B cell (primary cell): ENCODE measurements around the gene PTRH1. TPM values are rescaled to one million over a fixed set of nuclear protein-coding genes. Genes with fewer than 3 reads are reported as not detected.

ENCODE experiments used
- ATAC-seq: fragments of 200-7000 bp; cut with Tn5 transposase; one replicate; pipeline ENCODE4 v1.10.0; 2021; ENCODE audit warnings: low read depth, mild to moderate bottlenecking, moderate number of reproducible peaks, moderate library complexity
- CTCF ChIA-PET: fragments of 350-600 bp; sonication (Branson Sonifier 250); formaldehyde crosslinking; loops from one replicate; lab custom pipeline; 2021; ENCODE audit warnings: antibody characterized with exemption, inconsistent platforms; lab: Charles Lee
- POLR2A ChIA-PET: fragments of 350-600 bp; sonication (Branson Sonifier 250); formaldehyde crosslinking; loops from one replicate; lab custom pipeline; 2021; ENCODE audit warnings: antibody characterized with exemption; lab: Charles Lee
- DNase-seq: peaks from one replicate; pipeline ENCODE4 v3.0.0; 2013
- H2AFZ ChIP-seq: 2 replicates; pipeline ENCODE4 v1.6.1; 2012; ENCODE audit warnings: mild to moderate bottlenecking, low read depth, low read length; ENCODE audit not compliant: insufficient read depth, poor library complexity, severe bottlenecking
- H3K27ac ChIP-seq, 2 donors: 1 replicate in 1 of 2; 2 replicates in 1 of 2; pipeline ENCODE4 v1.5.1; 2012 to 2013; ENCODE audit warnings: low read length in 2 of 2, mild to moderate bottlenecking in 2 of 2, moderate library complexity in 1 of 2
- H3K27me3 ChIP-seq, 4 experiments: fragments of 200-600 bp in 1 of 4; sonication (generic) in 1 of 4; replicated peaks in 1 of 4; 1 replicate in 2 of 4; 2 replicates in 2 of 4; pipeline versions ENCODE4 v1.6.1 to v1.7.0; 2013 to 2016; ENCODE audit warnings: low read length in 3 of 4, mild to moderate bottlenecking in 2 of 4, mixed read lengths in 1 of 4, moderate library complexity in 1 of 4; ENCODE audit not compliant: insufficient read depth in 4 of 4, control insufficient read depth in 3 of 4; ENCODE audit errors: control extremely low read depth in 1 of 4
- H3K36me3 ChIP-seq, 2 experiments: replicated peaks in 1 of 2; 1 replicate in 1 of 2; 2 replicates in 1 of 2; pipeline versions ENCODE4 v1.6.1 to v1.7.1; 2013; ENCODE audit warnings: low read length in 1 of 2; ENCODE audit not compliant: insufficient read depth in 2 of 2, control insufficient read depth in 1 of 2; ENCODE audit errors: control extremely low read depth in 1 of 2, extremely low read depth in 1 of 2
- H3K4me1 ChIP-seq, 2 donors: fragments of 200-600 bp in 1 of 2; sonication (generic) in 1 of 2; 1 replicate in 1 of 2; 2 replicates in 1 of 2; pipeline versions ENCODE4 v1.5.1 to v1.6.1; 2013 to 2017; ENCODE audit warnings: low read length in 2 of 2; ENCODE audit not compliant: control insufficient read depth in 2 of 2, insufficient read depth in 2 of 2
- H3K4me2 ChIP-seq: replicated peaks from 2 replicates; pipeline ENCODE3; 2012; ENCODE audit warnings: mild to moderate bottlenecking, low read depth, low read length; ENCODE audit not compliant: poor library complexity, severe bottlenecking
- H3K4me3 ChIP-seq, 5 experiments: fragments of 200-600 bp in 1 of 5; sonication (generic) in 1 of 5; 1 replicate in 3 of 5; 2 replicates in 2 of 5; pipeline versions ENCODE4 v1.5.1 to v1.7.0; 2011 to 2016; ENCODE audit warnings: low read length in 4 of 5, mild to moderate bottlenecking in 4 of 5, low read depth in 2 of 5, control low read depth in 1 of 5, moderate library complexity in 1 of 5; ENCODE audit not compliant: insufficient read depth in 1 of 5; ENCODE audit errors: control extremely low read depth in 1 of 5, extremely low read depth in 1 of 5
- H3K79me2 ChIP-seq: fragments of 200-600 bp; sonication (generic); one replicate; pipeline ENCODE4 v1.6.0; 2016; ENCODE audit warnings: low read length; ENCODE audit not compliant: control insufficient read depth, insufficient read depth
- H3K9ac ChIP-seq: fragments of 200-600 bp; sonication (generic); 2 replicates; pipeline ENCODE4 v1.6.1; 2017; ENCODE audit warnings: mild to moderate bottlenecking, low read length, moderate library complexity
- H3K9me3 ChIP-seq, 3 donors: one replicate each; pipeline versions ENCODE4 v1.6.1 to v1.7.1; 2013; ENCODE audit warnings: low read length in 2 of 3; ENCODE audit not compliant: control insufficient read depth in 2 of 3, insufficient read depth in 1 of 3; ENCODE audit errors: control extremely low read depth in 1 of 3
- H4K20me1 ChIP-seq: 2 replicates; pipeline ENCODE4 v1.6.0; 2012; ENCODE audit warnings: mild to moderate bottlenecking, low read length; ENCODE audit not compliant: insufficient read depth, control insufficient read depth, poor library complexity, severe bottlenecking
- H3K27ac Mint-ChIP-seq: one replicate; pipeline ENCODE4 v1.8.0; 2021; ENCODE audit warnings: mixed read lengths
- H3K27me3 Mint-ChIP-seq: one replicate; pipeline ENCODE4 v1.8.0; 2021; ENCODE audit warnings: mixed read lengths
- H3K4me1 Mint-ChIP-seq: one replicate; pipeline ENCODE4 v1.8.0; 2021; ENCODE audit warnings: mixed read lengths
- H3K4me3 Mint-ChIP-seq: one replicate; pipeline ENCODE4 v1.8.0; 2021; ENCODE audit warnings: mixed read lengths
- H3K9me3 Mint-ChIP-seq: one replicate; pipeline ENCODE4 v1.8.0; 2022; ENCODE audit warnings: mixed read lengths; ENCODE audit not compliant: insufficient read depth
- EZH2 ChIP-seq: IDR thresholded peaks from 2 replicates; pipeline ENCODE4 v1.6.1; 2012; ENCODE audit warnings: borderline replicate concordance, low read depth, mild to moderate bottlenecking, moderate library complexity, low read length; ENCODE audit not compliant: insufficient read depth, poor library complexity, severe bottlenecking
- WGBS: methylation state at CpG from one replicate; pipeline ENCODE4 v1.1.5; 2013; ENCODE audit warnings: missing lambda C conversion rate; ENCODE audit not compliant: insufficient coverage; 5-methylcytosine and 5-hydroxymethylcytosine counted together
- intact Hi-C: fragments of 100-400 bp; cut with micrococcal nuclease; formaldehyde crosslinking; loops from one replicate; pipeline ENCODE4 v1.10.0; 2022
- polyA plus RNA-seq: library from polyadenylated mRNA; depleted of rRNA; stranded (reverse); fragments of >200 nt; gene quantifications from 2 replicates; pipeline ENCODE4 v1.2.3, GENCODE V29; 2012
- total RNA-seq, 2 donors: library from RNA; stranded (reverse); fragments of 120-200 nt in 1 of 2; gene quantifications; 1 replicate in 1 of 2; 2 replicates in 1 of 2; pipeline versions ENCODE4 v1.2.3 to v1.2.4, GENCODE V29; 2013 to 2022
- TF ChIP-seq, protein P1 (sequence below): fragments of 200-600 bp; IDR thresholded peaks from one replicate; pipeline ENCODE4 v1.8.0; 2022; ENCODE audit warnings: antibody characterized with exemption, mild to moderate bottlenecking

PTRH1 gene
- total and polyA plus RNA-seq, 2 donors (not counting 1 experiment from before 2014, with no cell fraction given): 6.3 to 7.6 TPM

DNA sequence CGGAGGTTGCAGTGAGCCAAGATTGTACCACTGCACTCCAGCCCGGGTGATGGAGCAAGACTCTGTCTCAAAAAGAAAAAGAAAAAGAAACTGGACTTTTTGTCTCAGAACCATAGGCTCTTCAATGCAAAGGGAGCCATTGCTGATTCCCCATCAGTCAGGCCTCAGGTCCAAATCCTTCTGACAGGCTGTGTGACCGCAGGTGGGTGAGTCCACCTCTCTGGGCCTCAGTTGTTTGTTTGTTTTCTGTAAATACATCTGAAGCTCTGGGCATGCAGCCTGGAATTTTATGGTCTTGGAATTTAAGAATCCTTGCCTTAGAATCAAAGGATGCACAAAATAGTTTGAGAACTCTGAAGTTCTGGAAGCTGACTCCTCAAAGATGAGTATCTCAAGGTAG, 40.8 kb upstream of the PTRH1 start:
- Mint-ChIP-seq H3K4me3 (no peak overlapping the region), H3K4me1 (peaks cover 11% of the 10 kb centered on the region), H3K27me3 (no peaks in the 10 kb centered on the region), H3K27ac (no peak overlapping the region), H3K9me3 (no peaks in the 10 kb centered on the region)
- Histone ChIP-seq H3K27ac (no peak overlapping the region), H3K4me3 (no peak overlapping the region), H3K4me2 (no peak overlapping the region), H4K20me1 (peaks cover 95% of the 10 kb centered on the region), H3K79me2 (peaks cover 89% of the 10 kb centered on the region), H3K36me3 (peaks cover 0 to 57% of the 10 kb centered on the region in 2 experiments), H3K27me3 (no peaks in the 10 kb centered on the region), H3K4me1 (no peaks in the 10 kb centered on the region), H3K9me3 (no peaks in the 10 kb centered on the region), H2AFZ (no peak overlapping the region), H3K9ac (no peak overlapping the region)
- 100% methylated on average over 2 of the region's 3 CpGs for WGBS
- intact Hi-C loops: no loop called here
- TF ChIP-seq, protein P1, sequence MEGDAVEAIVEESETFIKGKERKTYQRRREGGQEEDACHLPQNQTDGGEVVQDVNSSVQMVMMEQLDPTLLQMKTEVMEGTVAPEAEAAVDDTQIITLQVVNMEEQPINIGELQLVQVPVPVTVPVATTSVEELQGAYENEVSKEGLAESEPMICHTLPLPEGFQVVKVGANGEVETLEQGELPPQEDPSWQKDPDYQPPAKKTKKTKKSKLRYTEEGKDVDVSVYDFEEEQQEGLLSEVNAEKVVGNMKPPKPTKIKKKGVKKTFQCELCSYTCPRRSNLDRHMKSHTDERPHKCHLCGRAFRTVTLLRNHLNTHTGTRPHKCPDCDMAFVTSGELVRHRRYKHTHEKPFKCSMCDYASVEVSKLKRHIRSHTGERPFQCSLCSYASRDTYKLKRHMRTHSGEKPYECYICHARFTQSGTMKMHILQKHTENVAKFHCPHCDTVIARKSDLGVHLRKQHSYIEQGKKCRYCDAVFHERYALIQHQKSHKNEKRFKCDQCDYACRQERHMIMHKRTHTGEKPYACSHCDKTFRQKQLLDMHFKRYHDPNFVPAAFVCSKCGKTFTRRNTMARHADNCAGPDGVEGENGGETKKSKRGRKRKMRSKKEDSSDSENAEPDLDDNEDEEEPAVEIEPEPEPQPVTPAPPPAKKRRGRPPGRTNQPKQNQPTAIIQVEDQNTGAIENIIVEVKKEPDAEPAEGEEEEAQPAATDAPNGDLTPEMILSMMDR: no peak
- TF ChIP-seq EZH2: no peak
- ChIA-PET POLR2A (interaction anchor here (0.7 kb wide), 2 partner anchors 12 to 23 kb away, joined by 3 to 9 read pairs; no protein-coding TSS in a partner anchor), CTCF (interaction anchor here (1.1 kb wide), 1 partner anchor 113 kb away, joined by 4 read pairs; no protein-coding TSS in a partner anchor)
- no peak for DNase-seq
- ATAC-seq: no peak

DNA sequence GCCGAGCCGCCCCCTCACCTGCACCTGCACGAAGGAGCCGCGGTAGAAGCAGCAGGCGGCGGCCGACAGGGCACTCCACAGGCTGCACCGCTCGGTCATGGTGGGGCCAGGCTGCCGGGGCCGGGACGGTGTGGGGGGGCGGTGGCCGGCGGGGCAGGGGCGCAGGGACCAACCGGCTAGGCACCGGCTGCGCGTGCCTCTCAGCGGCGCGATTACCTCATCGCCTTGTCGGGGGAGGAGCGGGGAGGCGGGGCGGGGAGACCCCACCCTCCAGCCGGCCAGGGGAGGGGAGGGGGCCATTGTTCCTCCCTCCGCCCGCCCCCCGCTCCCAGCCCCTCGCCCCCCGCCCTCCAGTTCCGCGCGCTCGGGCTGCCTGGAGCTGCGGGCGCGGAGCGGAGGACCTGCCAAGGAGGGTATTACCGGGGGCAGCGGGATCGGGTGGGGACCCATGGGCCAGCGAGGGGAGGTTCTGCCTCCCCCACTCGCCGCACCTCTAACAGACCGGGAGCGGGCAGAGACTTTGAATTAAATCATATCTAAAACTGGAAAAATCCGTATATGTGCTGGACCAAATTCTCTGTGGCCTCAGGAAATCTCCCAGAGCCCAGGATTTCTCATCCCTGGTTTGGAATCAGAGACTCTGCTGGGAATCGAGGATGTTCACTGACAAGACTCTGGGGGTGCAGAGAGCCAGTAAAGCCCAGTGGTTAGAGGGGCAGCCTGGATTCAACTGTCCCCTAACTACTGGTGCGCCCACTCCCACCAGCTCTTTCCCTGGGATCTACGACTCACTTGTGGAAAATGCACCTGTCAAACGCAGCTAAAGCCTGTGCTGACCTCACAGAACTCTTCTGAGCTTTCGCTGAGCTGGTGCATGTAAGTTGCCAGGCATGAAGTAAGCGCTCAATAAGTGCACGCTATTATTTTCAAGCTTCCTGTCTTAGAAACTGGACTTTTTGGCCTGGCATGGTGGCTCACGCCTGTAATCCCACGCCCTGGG, 39.9 kb upstream of the PTRH1 start:
- DNase-seq (no peak), ATAC-seq (no peak)
- no peak overlapping the region for H3K27ac Mint-ChIP-seq
- Histone ChIP-seq H3K27ac (no peak overlapping the region), H3K36me3 (peaks cover 2 to 57% of the 10 kb centered on the region in 2 experiments), H4K20me1 (peaks cover 95% of the 10 kb centered on the region), H3K27me3 (no peaks in the 10 kb centered on the region), H3K4me3 (no peak overlapping the region), H2AFZ (no peak overlapping the region), H3K79me2 (peaks cover 88% of the 10 kb centered on the region), H3K4me1 (no peaks in the 10 kb centered on the region), H3K9ac (no peak overlapping the region), H3K9me3 (no peaks in the 10 kb centered on the region), H3K4me2 (no peak overlapping the region)
- ChIA-PET POLR2A (no interaction called here), CTCF (interaction anchor here (1.1 to 1.5 kb wide), 2 partner anchors 114 kb away, joined by 4 to 5 read pairs; no protein-coding TSS in a partner anchor)
- intact Hi-C loops: no loop called here
- peaks cover 11% of the 10 kb centered on the region for H3K4me1 Mint-ChIP-seq
- H3K27me3 Mint-ChIP-seq: no peaks in the 10 kb centered on the region
- TF ChIP-seq, protein P1: no peak
- no peak for TF ChIP-seq EZH2
- no peaks in the 10 kb centered on the region for H3K9me3 Mint-ChIP-seq
- H3K4me3 Mint-ChIP-seq: no peak overlapping the region
- WGBS: 98% methylated on average over 56 of the region's 61 CpGs
